MM.1S (cell line): ENCODE measurements around the gene OR2V2.

ENCODE experiments used
- EZH2 ChIP-seq: fragments of 300-600 bp; sonication (generic); optimal IDR thresholded peaks from 2 replicates; pipeline ENCODE3; 2017; ENCODE audit warnings: low read depth, mild to moderate bottlenecking, antibody characterized with exemption, low read length, mixed read lengths
- TF ChIP-seq, protein P1 (sequence below): fragments of 300-600 bp; sonication (generic); IDR thresholded peaks from 2 replicates; pipeline ENCODE4 v1.5.1; 2016; ENCODE audit warnings: antibody characterized with exemption, low read length, mixed read lengths

GRCh38 chr5:181145133-181145532 lies 2.3 kb upstream of the OR2V2 start:
- no peak for TF ChIP-seq EZH2
- TF ChIP-seq, protein P1, sequence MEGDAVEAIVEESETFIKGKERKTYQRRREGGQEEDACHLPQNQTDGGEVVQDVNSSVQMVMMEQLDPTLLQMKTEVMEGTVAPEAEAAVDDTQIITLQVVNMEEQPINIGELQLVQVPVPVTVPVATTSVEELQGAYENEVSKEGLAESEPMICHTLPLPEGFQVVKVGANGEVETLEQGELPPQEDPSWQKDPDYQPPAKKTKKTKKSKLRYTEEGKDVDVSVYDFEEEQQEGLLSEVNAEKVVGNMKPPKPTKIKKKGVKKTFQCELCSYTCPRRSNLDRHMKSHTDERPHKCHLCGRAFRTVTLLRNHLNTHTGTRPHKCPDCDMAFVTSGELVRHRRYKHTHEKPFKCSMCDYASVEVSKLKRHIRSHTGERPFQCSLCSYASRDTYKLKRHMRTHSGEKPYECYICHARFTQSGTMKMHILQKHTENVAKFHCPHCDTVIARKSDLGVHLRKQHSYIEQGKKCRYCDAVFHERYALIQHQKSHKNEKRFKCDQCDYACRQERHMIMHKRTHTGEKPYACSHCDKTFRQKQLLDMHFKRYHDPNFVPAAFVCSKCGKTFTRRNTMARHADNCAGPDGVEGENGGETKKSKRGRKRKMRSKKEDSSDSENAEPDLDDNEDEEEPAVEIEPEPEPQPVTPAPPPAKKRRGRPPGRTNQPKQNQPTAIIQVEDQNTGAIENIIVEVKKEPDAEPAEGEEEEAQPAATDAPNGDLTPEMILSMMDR = no peak
